ENCODE measurements around the gene AP3B1.

AP3B1 gene

DNA sequence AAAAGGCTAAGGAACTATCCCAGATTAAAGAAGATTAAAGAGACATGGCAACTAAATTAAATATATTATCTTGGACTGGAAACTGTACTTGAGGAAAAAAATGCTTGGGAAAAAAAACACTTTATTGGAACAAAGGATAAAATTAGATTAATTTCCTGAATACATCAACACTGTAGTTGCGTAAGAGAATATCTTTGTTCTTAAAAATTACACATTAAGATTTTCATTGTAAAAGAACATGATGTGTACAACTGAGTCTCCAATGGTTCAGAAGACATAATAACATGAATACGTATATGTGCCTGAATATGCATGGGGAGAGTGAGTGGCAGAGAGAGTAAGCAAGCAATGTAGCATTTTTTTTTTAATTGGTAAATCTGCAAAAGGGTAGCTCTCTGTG, 2.8 kb downstream of the AP3B1 start:
- no peak for DNase-seq (ENCODE audit: low read depth in 2 of 2)

- no peak for DNase-seq (ENCODE audit: low read depth in 2 of 2)
Measured at GRCh38 chr5:78289911-78290310, 4.6 kb downstream of the AP3B1 start.

DNA sequence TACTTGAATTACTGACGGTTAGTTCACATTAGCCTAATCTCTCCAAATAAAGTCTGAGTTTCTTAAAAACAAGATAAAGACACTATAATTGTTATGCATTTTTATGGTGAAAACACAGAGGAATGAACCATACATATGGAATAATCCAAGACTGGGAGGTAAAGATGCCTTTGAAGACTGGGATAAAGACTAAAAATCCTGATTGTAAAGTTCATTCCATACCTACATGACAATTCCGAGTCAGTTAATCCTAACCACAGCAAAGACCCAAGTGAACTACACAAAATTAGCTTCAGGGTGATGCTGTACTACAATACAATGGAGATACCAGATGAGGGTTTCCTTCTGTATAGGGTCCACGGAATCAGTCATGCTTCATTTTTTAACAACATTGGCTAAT, 6.3 kb downstream of the AP3B1 start:
- DNase-seq (ENCODE audit: low read depth in 2 of 2): no peak

GRCh38 chr5:78287833-78288232, 6.7 kb downstream of the AP3B1 start:
- DNase-seq (ENCODE audit: low read depth in 2 of 2): no peak

DNA sequence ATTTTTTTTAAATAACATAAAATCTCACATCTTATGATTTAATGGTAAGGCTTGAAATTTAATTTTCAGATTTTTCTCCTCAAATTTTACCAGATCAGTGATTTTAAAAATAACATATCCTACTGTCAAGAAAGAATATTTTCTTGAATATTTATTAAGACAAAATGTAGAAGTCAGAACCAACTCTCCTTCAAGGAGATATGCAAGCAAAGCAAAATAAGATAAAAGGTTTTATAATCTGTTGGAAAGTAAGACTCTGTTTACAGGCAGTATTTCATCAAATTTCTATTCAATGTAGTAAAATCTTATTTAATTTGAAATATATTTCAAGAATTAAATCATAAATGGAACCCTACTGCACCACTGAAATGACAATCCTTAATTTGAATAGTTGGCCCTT, 7.3 kb downstream of the AP3B1 start:
- DNase-seq (ENCODE audit: low read depth in 2 of 2): no peak

GRCh38 chr5:78286290-78286689, 8.2 kb downstream of the AP3B1 start:
- DNase-seq (ENCODE audit: low read depth in 2 of 2): no peak

- no peak for DNase-seq (ENCODE audit: low read depth in 2 of 2)
Measured at GRCh38 chr5:78283802-78284201, 10.7 kb downstream of the AP3B1 start.

DNA sequence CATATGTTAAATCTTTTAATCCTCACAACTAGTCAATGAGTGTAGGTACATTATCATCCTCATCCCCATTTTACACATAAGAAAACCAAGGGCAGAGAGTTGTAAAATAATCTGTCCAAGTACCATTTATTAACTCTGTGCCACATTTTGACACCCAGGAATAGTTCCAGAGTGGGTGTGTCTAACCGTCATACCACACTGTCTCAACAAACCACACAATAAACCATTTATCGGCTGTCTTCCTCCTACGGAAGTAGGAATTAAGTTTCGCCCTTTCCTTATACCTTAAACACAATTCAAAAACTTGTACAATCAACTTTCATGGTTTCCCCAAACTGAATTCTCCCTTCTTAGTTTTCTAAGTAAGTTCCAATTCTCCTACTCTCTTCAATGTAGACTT, 11.4 kb downstream of the AP3B1 start:
- DNase-seq (ENCODE audit: low read depth in 2 of 2): no peak

- no peak for DNase-seq (ENCODE audit: low read depth in 2 of 2)
Measured at GRCh38 chr5:78280261-78280660, 14.2 kb downstream of the AP3B1 start.

- no peak for DNase-seq (ENCODE audit: low read depth in 2 of 2)
Measured at GRCh38 chr5:78279194-78279593, 15.3 kb downstream of the AP3B1 start.

- no peak for DNase-seq (ENCODE audit: low read depth in 2 of 2)
Measured at GRCh38 chr5:78277715-78278114, 16.8 kb downstream of the AP3B1 start.

- DNase-seq (ENCODE audit: low read depth in 2 of 2): no peak
Measured at GRCh38 chr5:78275998-78276543, 18.4 kb downstream of the AP3B1 start.

DNA sequence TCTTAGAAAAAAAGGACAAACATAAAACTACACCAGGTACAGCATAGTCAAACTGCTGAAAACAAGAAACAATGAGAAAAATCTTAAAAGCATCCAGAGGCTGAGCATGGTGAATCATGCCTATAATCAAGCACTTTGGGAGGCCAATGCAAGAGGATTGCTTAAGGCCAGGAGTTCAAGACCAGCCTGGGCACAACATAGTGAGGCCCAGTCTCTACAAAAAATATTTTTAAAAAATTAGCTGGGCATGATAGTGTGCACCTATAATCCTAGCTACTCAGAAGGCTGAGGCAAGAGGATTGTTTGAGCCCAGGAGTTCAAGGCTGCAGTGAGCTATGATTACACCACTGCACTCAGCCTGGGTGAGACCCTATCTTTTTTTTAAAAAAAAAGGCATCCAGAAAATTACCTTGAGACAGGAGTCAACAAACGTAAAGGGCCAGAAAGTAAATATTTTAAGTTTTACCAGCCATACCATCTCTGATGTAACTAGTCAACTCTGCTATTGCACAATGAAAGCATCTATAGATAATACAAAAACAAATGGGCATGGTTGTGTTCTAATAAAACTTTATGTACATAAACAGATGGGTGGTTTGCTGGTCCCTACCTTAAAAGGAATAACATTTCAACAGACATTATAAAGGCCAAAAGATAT, 19.8 kb downstream of the AP3B1 start:
- no peak for DNase-seq (ENCODE audit: low read depth in 2 of 2)

- DNase-seq (ENCODE audit: low read depth in 2 of 2): no peak
Measured at GRCh38 chr5:78273436-78273835, 21.1 kb downstream of the AP3B1 start.

DNA sequence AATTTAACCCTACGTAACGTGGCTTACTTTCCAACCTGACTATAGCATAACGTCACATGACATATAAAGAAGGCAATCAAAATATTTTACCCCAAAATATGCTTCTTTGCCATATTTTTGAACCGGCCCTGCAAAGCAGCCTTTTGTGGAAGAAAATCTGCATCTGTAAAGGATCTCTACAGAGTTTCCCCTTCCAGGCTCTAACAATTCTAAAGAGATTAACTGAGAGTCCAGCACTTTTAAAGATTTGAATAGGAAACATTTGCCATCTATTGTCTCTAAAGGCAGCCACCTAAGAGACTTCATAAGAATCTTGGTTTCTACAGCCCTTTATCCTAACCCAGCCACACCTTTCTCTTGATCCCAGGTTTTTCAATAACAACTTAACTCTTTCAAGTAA, 22.7 kb downstream of the AP3B1 start:
- no peak for DNase-seq (ENCODE audit: low read depth in 2 of 2)

DNA sequence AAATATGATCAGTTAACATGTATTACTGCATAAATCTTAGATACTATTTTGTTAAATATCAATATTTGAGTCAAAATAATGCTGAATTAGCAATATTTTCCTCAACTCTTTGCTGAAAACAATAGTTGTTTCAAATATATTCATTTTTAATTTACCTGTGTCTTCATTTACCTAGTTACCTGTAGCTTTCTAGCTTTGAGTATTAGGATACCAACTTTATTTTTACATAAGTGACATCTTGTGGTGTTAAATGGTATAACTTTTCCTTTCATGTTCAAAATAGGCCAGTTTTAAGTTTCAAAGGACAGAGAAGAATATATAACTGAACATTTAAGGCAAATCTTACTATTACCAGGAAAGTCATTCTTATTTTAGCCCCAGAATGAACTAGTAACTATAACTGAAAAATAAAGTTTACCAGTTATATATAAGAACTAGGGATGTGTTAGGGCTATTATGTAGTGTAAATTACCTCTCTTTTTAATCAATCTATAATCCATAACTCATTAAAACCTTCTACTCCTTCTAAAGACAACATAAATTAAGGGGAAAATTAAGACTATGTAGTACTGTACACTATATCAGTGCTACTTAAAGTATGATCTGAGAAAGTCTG, 25.3 kb downstream of the AP3B1 start:
- no peak for DNase-seq (ENCODE audit: low read depth in 2 of 2)

- no peak for DNase-seq (ENCODE audit: low read depth in 2 of 2)
Measured at GRCh38 chr5:78268356-78268755, 26.1 kb downstream of the AP3B1 start.

GRCh38 chr5:78265163-78265562, 29.3 kb downstream of the AP3B1 start:
- DNase-seq (ENCODE audit: low read depth in 2 of 2): no peak

DNA sequence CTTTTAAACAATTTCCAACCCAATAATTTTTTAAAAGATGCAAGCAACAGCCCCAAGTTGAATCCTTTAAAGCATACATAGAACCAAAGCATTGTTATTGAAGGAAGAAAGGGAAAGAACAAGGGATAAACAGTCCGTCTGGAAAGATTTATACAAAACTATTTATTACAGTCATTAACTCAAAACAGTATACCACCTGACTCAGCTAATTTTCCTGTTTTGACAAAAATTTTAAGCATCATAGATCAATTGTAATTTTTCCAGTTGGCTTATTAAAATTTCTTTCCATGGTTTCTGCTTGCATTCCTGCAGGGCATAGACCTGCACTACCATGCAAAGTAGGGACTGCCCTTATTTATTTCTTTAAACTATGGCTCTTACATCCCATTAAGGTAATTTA, 29.9 kb downstream of the AP3B1 start:
- DNase-seq (ENCODE audit: low read depth in 2 of 2): no peak

GRCh38 chr5:78260771-78261170, 33.7 kb downstream of the AP3B1 start:
- no peak for DNase-seq (ENCODE audit: low read depth in 2 of 2)

DNA sequence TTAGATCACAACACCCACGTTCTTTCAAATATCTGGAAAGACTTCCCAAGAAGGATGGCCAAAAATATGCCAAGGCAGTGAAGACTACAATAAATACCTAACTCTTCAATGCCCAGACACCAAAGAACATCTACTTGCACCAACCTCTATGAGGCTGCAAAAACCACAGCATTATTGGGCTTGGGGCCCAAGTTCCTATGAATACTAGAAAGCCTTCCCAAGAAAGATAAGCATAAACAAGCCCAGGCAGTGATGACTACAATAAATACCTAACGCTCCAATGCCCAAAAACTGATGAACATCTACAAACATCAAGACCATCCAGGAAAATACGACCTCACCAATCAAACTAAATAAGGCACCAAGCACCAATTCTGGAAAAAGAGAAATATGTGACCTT, 41.3 kb downstream of the AP3B1 start:
- DNase-seq (ENCODE audit: low read depth in 2 of 2): no peak

- DNase-seq (ENCODE audit: low read depth in 2 of 2): no peak
Measured at GRCh38 chr5:78252715-78253114, 41.8 kb downstream of the AP3B1 start.

DNA sequence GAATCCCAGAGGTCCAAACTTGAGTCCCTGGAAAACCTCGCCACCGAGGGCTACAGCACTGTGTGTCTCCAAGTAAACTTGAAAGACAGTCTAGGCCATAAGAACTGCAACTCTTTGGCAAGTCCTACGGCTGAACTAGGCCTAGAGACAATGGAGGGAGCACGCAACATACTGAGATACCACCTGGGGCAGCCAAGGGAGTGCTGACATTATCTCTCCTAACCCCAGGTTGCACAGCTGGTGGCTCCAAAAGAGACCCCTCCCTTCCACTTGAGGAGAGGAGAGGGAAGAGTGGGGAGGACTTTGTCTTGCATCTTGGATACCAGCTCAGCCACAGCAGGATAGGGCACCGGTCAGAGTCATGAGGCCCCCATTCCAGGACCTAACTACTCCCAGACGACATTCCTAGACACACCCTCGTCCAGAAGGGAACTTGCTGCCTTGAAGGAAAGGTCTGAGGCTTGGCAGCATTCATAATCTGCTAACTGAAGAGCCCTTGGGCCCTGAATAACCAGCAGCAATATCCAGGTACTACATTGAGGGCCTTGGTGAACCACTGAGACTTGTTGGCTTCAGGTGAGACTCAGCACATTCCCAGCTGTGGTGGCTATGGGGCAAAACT, 42.7 kb downstream of the AP3B1 start:
- DNase-seq (ENCODE audit: low read depth in 2 of 2): no peak
